Heart left ventricle (tissue), 13 donors: Measurements from ENCODE around the gene RPL35.

Experiments
- POLR2A ChIP-seq, 2 donors: fragments of 450-650 bp; IDR thresholded peaks; one replicate each; pipeline ENCODE4 v1.6.1; 2017; ENCODE audit warnings: antibody characterized with exemption in 2 of 2, mild to moderate bottlenecking in 2 of 2, moderate library complexity in 2 of 2
- TF ChIP-seq, protein P1 (sequence below), 12 donors: fragments of 200-600 bp; sonication (generic) in 4 of 12; IDR thresholded peaks; one replicate each; pipeline versions ENCODE4 v1.5.0 to v1.8.0; 2018 to 2022; ENCODE audit warnings: antibody characterized with exemption in 12 of 12, mild to moderate bottlenecking in 5 of 12
- donor health status: ischemic (EF 13 %, LVEDD 7.1; RV severe dilation, severe dysfunction).
- donor health status: DM: no; HTN: yes; CAD: no.
- donor health status: DM: no; HTN: no; CAD: no.
- donor health status: ischemic (EF 25% LVEDD 6.9; RV normal size, moderate dysfunction).
- donor health status: ischemic (EF 25% LVEDD 5.7; RV mildly dilated, moderate dysfunction).
- donor health status: ischemic (EF 35%, LVEDD 5.7; RV mildly dilated, moderate dysfunction).
- donor health status: nonischemic (EF 11% LVEDD 7.7; RV severe dilation, severe dysfunction).
- donor health status: DM: yes; HTN: yes; CAD: no.
- donor health status: PGD.
- donor health status: ischemic (EF 29% LVEDD 5.4; RV normal size, mild dysfunction).
- donor health status: nonischemic (EF 23%, LVEDD 6.1; RV moderate dilation, normal function).

DNA sequence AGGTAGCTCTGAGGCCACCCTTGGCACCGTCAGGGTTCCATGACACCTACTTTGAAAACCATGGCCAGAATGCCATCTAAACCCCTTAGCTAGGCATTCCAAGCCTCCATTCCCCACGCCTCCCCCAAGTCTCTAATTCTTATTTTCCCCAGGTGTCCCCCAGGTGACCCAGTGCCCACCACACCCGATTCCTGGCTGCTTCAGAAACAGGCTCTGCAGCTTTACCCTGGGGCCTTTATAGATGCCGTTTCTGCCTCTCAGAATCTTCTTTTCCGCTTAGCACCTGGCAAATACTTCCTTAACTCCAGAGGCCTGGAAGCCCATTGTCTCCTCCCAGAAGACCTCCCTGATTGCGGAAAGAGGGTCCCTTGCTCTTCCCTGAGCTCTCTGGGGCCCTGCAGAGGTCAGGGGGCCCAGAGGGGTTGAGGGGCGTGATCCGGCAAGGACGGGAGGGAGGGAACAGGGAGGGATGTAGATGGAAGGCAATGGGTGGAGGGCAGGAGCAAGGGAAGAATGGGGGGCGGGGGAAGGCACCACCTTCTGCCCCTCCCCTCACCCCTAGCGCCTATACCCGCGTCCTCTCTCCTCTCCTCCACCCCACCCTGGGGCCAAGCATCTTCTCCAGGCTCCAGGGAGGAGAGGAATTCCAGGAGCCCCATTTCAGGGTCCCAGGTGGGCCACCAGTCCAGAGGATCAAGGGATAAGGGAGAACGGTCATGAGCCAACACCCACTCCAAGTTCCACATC is 20.5 kb downstream of the RPL35 start:
- no peak for TF ChIP-seq POLR2A (IDR thresholded peaks at IDR 0.05)
- TF ChIP-seq, protein P1, sequence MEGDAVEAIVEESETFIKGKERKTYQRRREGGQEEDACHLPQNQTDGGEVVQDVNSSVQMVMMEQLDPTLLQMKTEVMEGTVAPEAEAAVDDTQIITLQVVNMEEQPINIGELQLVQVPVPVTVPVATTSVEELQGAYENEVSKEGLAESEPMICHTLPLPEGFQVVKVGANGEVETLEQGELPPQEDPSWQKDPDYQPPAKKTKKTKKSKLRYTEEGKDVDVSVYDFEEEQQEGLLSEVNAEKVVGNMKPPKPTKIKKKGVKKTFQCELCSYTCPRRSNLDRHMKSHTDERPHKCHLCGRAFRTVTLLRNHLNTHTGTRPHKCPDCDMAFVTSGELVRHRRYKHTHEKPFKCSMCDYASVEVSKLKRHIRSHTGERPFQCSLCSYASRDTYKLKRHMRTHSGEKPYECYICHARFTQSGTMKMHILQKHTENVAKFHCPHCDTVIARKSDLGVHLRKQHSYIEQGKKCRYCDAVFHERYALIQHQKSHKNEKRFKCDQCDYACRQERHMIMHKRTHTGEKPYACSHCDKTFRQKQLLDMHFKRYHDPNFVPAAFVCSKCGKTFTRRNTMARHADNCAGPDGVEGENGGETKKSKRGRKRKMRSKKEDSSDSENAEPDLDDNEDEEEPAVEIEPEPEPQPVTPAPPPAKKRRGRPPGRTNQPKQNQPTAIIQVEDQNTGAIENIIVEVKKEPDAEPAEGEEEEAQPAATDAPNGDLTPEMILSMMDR (IDR thresholded peaks at IDR 0.05), result no peak
